GM23338 (cell line): ENCODE results near the gene LPIN1. TPM values are rescaled to one million over a fixed set of nuclear protein-coding genes. Genes with fewer than 3 reads are reported as not detected.

ENCODE experiments used
- ATAC-seq: fragments of 200-7000 bp; cut with Tn5 transposase; 3 replicates; pipeline ENCODE4 v1.9.1; 2020
- DNase-seq: peaks from one replicate; pipeline ENCODE4 v3.0.0-alpha.2; 2015; ENCODE audit warnings: low spot score
- H2AFZ ChIP-seq: fragments of 200-600 bp; sonication (generic); 2 replicates; pipeline ENCODE4 v1.8.0; 2016; ENCODE audit warnings: antibody characterized with exemption, mild to moderate bottlenecking, moderate library complexity
- H3F3A ChIP-seq: fragments of 200-600 bp; sonication (generic); replicated peaks from 2 replicates; pipeline ENCODE4 v1.8.0; 2017; ENCODE audit warnings: antibody characterized with exemption, mixed run types, low read depth
- H3K27ac ChIP-seq: fragments of 200-600 bp; sonication (generic); 2 replicates; pipeline ENCODE4 v1.6.1; 2016; ENCODE audit warnings: low read depth
- H3K27me3 ChIP-seq: fragments of 200-600 bp; sonication (generic); 2 replicates; pipeline ENCODE4 v1.8.0; 2016; ENCODE audit warnings: mild to moderate bottlenecking, mixed run types, moderate library complexity; ENCODE audit not compliant: insufficient read depth
- H3K36me3 ChIP-seq: fragments of 200-600 bp; sonication (generic); 2 replicates; pipeline ENCODE4 v1.8.0; 2016; ENCODE audit warnings: mild to moderate bottlenecking; ENCODE audit not compliant: insufficient read depth
- H3K4me1 ChIP-seq: fragments of 200-600 bp; sonication (generic); 2 replicates; pipeline ENCODE4 v1.8.0; 2016; ENCODE audit warnings: mild to moderate bottlenecking, moderate library complexity; ENCODE audit not compliant: insufficient read depth
- H3K4me2 ChIP-seq: fragments of 200-600 bp; sonication (generic); 2 replicates; pipeline ENCODE4 v1.7.1; 2017; ENCODE audit warnings: mixed run types
- H3K4me3 ChIP-seq: fragments of 200-600 bp; sonication (generic); 2 replicates; pipeline ENCODE4 v1.6.1; 2016; ENCODE audit warnings: mixed run types
- H3K79me2 ChIP-seq: fragments of 200-600 bp; sonication (generic); replicated peaks from 2 replicates; pipeline ENCODE4 v1.8.0; 2017; ENCODE audit warnings: mild to moderate bottlenecking; ENCODE audit not compliant: insufficient read depth
- H3K9me2 ChIP-seq: fragments of 200-600 bp; sonication (generic); 2 replicates; pipeline ENCODE4 v1.8.0; 2017; ENCODE audit not compliant: insufficient read depth
- H4K20me1 ChIP-seq: fragments of 200-600 bp; sonication (generic); replicated peaks from 2 replicates; pipeline ENCODE4 v1.8.0; 2017; ENCODE audit warnings: mild to moderate bottlenecking; ENCODE audit not compliant: insufficient read depth
- H3K27ac Mint-ChIP-seq: 2 replicates; pipeline ENCODE4 v1.8.0; 2020; ENCODE audit warnings: inconsistent platforms, mild to moderate bottlenecking, moderate library complexity, mixed read lengths
- H3K27me3 Mint-ChIP-seq: 3 replicates; pipeline ENCODE4 v1.8.0; 2022; ENCODE audit warnings: low read depth, mild to moderate bottlenecking, moderate library complexity, mixed read lengths, inconsistent platforms; ENCODE audit not compliant: insufficient read depth, poor library complexity
- H3K36me3 Mint-ChIP-seq: 3 replicates; pipeline ENCODE4 v1.8.0; 2021; ENCODE audit warnings: low read depth, mild to moderate bottlenecking, inconsistent platforms, moderate library complexity, mixed read lengths
- H3K4me1 Mint-ChIP-seq: 3 replicates; pipeline ENCODE4 v1.8.0; 2020; ENCODE audit warnings: mild to moderate bottlenecking, inconsistent platforms, mixed read lengths
- H3K4me3 Mint-ChIP-seq: 3 replicates; pipeline ENCODE4 v1.8.0; 2021; ENCODE audit warnings: moderate library complexity, mild to moderate bottlenecking, inconsistent platforms, mixed read lengths
- H3K9me3 Mint-ChIP-seq: 3 replicates; pipeline ENCODE4 v1.8.0; 2020; ENCODE audit warnings: moderate library complexity, mild to moderate bottlenecking, inconsistent platforms, mixed read lengths
- EZH2 ChIP-seq: fragments of 200-600 bp; sonication (generic); IDR thresholded peaks from one replicate; pipeline ENCODE4 v1.8.0; 2017; ENCODE audit warnings: antibody characterized with exemption, mild to moderate bottlenecking, low read depth; ENCODE audit not compliant: unreplicated experiment
- EZH2phosphoT487 ChIP-seq: fragments of 200-600 bp; sonication (generic); IDR thresholded peaks from one replicate; pipeline ENCODE4 v1.8.1; 2018; ENCODE audit warnings: antibody characterized with exemption; ENCODE audit not compliant: unreplicated experiment
- JUNB ChIP-seq: IDR thresholded peaks from one replicate; pipeline ENCODE4 v1.6.1; 2016; ENCODE audit warnings: antibody characterized with exemption; ENCODE audit not compliant: unreplicated experiment
- NANOG ChIP-seq: IDR thresholded peaks from 2 replicates; pipeline ENCODE4 v1.6.1; 2016; ENCODE audit warnings: antibody characterized with exemption, borderline replicate concordance
- POLR2AphosphoS5 ChIP-seq: IDR thresholded peaks from 2 replicates; pipeline ENCODE4 v1.6.1; 2016; ENCODE audit warnings: antibody characterized with exemption, low read depth
- STAT1 ChIP-seq: IDR thresholded peaks from one replicate; pipeline ENCODE4 v1.6.1; 2016; ENCODE audit warnings: antibody characterized with exemption; ENCODE audit not compliant: unreplicated experiment
- ZNF114 ChIP-seq: fragments of 250-450 bp; sonication (Bioruptor Pico); IDR thresholded peaks from 2 replicates; pipeline ENCODE4 v1.5.0; 2020; ENCODE audit warnings: mild to moderate bottlenecking, moderate library complexity
- ZNF331 ChIP-seq: fragments of 250-450 bp; sonication (Bioruptor Pico); IDR thresholded peaks from 2 replicates; pipeline ENCODE4 v1.5.0; 2020; ENCODE audit warnings: low read depth, mild to moderate bottlenecking, moderate library complexity
- polyA plus RNA-seq: library from polyadenylated mRNA; unstranded; fragments of >200 nt; fragmentation: Nextera tagmentation; extraction: Ambion mirVana; gene quantifications from 2 replicates; pipeline ENCODE4 v1.2.1, GENCODE V29; 2016
- total RNA-seq: library from RNA; depleted of rRNA; stranded (reverse); fragments of >200 nt; shearing (Covaris generic); gene quantifications from 2 replicates; pipeline ENCODE4 v1.2.3, GENCODE V29; 2014
- TF ChIP-seq, protein P1 (sequence below): fragments of 250-450 bp; sonication (Bioruptor Pico); IDR thresholded peaks from 2 replicates; pipeline ENCODE4 v1.5.0; 2020; ENCODE audit warnings: mild to moderate bottlenecking, moderate library complexity

The LPIN1 gene
- total and polyA plus RNA-seq, 2 experiments from 2014 or later, result 4.4 to 9.5 TPM

DNA sequence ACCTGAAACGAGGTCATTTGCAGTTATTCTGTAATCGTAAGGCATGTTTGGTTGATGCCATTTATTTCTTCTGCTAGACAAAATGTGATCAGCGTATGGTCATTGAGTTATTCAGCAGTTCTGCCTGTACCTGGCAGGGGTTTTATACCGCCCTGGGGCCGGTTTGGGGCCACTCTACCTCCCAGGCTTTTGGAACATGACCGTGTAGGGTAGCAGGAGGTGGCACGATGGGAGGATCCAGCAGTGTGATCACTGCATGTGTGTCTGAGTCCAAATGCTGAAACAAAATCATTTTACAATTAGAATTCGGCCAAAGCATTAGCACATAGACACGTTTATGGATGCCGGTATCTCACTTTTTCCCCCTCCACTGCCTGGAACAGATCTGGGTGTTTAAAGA lies 26.7 kb downstream of the LPIN1 start:
- DNase-seq (no peak), ATAC-seq (no peak)
- Mint-ChIP-seq H3K27ac (no peak overlapping the region), H3K27me3 (peaks cover 4% of the 10 kb centered on the region), H3K4me3 (no peak overlapping the region), H3K9me3 (no peaks in the 10 kb centered on the region), H3K4me1 (no peaks in the 10 kb centered on the region), H3K36me3 (peaks cover 21% of the 10 kb centered on the region)
- H4K20me1 ChIP-seq, result no peaks in the 10 kb centered on the region
- no peaks in the 10 kb centered on the region; the same call in 1 of the 2 replicates for H3K36me3 ChIP-seq
- no peak overlapping the region for H3K4me3 ChIP-seq
- no peaks in the 10 kb centered on the region for H3K27me3 ChIP-seq
- no peak overlapping the region for H3K27ac ChIP-seq
- H3K9me2 ChIP-seq, result 0 out of 2 replicates have a peak, but pooled peaks cover 4% of the 10 kb centered on the region
- no peaks in the 10 kb centered on the region for H3K79me2 ChIP-seq
- H3F3A ChIP-seq, result no peaks in the 10 kb centered on the region
- TF ChIP-seq, protein P1, sequence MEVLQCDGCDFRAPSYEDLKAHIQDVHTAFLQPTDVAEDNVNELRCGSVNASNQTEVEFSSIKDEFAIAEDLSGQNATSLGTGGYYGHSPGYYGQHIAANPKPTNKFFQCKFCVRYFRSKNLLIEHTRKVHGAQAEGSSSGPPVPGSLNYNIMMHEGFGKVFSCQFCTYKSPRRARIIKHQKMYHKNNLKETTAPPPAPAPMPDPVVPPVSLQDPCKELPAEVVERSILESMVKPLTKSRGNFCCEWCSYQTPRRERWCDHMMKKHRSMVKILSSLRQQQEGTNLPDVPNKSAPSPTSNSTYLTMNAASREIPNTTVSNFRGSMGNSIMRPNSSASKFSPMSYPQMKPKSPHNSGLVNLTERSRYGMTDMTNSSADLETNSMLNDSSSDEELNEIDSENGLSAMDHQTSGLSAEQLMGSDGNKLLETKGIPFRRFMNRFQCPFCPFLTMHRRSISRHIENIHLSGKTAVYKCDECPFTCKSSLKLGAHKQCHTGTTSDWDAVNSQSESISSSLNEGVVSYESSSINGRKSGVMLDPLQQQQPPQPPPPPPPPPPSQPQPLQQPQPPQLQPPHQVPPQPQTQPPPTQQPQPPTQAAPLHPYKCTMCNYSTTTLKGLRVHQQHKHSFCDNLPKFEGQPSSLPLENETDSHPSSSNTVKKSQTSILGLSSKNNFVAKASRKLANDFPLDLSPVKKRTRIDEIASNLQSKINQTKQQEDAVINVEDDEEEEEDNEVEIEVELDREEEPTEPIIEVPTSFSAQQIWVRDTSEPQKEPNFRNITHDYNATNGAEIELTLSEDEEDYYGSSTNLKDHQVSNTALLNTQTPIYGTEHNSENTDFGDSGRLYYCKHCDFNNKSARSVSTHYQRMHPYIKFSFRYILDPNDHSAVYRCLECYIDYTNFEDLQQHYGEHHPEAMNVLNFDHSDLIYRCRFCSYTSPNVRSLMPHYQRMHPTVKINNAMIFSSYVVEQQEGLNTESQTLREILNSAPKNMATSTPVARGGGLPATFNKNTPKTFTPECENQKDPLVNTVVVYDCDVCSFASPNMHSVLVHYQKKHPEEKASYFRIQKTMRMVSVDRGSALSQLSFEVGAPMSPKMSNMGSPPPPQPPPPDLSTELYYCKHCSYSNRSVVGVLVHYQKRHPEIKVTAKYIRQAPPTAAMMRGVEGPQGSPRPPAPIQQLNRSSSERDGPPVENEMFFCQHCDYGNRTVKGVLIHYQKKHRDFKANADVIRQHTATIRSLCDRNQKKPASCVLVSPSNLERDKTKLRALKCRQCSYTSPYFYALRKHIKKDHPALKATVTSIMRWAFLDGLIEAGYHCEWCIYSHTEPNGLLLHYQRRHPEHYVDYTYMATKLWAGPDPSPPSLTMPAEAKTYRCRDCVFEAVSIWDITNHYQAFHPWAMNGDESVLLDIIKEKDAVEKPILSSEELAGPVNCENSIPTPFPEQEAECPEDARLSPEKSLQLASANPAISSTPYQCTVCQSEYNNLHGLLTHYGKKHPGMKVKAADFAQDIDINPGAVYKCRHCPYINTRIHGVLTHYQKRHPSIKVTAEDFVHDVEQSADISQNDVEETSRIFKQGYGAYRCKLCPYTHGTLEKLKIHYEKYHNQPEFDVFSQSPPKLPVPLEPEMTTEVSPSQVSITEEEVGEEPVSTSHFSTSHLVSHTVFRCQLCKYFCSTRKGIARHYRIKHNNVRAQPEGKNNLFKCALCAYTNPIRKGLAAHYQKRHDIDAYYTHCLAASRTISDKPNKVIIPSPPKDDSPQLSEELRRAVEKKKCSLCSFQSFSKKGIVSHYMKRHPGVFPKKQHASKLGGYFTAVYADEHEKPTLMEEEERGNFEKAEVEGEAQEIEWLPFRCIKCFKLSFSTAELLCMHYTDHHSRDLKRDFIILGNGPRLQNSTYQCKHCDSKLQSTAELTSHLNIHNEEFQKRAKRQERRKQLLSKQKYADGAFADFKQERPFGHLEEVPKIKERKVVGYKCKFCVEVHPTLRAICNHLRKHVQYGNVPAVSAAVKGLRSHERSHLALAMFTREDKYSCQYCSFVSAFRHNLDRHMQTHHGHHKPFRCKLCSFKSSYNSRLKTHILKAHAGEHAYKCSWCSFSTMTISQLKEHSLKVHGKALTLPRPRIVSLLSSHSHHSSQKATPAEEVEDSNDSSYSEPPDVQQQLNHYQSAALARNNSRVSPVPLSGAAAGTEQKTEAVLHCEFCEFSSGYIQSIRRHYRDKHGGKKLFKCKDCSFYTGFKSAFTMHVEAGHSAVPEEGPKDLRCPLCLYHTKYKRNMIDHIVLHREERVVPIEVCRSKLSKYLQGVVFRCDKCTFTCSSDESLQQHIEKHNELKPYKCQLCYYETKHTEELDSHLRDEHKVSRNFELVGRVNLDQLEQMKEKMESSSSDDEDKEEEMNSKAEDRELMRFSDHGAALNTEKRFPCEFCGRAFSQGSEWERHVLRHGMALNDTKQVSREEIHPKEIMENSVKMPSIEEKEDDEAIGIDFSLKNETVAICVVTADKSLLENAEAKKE (CRISPR knock-in tag), result no peak
- TF ChIP-seq NANOG (no peak), STAT1 (no peak), EZH2phosphoT487 (no peak), ZNF331 (CRISPR knock-in tag) (no peak), JUNB (no peak), EZH2 (no peak), POLR2AphosphoS5 (no peak), ZNF114 (CRISPR knock-in tag) (no peak)
- H2AFZ ChIP-seq, result no peak overlapping the region
- peaks cover 10% of the 10 kb centered on the region; the same call in 1 of the 2 replicates for H3K4me1 ChIP-seq
- H3K4me2 ChIP-seq, result no peak overlapping the region
